ENCODE measurements around the gene MMP12.

DNA sequence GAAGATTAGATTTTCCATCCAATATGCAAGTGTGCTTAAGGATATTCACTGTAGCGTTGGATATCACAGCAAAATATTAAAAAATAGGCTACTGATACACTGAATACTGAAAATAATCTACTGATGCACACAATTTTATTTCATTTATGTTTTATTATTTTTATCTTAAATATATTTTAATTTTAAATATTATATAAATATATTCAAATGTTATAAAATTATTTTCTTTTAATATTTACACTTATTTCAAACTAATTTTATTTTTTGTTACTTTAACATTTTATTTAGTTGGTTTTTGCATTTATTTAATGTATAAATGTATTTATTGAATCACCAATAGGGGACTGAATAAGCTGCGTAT lies 43.7 kb downstream of the MMP12 start:
- TF ChIP-seq, protein P1, sequence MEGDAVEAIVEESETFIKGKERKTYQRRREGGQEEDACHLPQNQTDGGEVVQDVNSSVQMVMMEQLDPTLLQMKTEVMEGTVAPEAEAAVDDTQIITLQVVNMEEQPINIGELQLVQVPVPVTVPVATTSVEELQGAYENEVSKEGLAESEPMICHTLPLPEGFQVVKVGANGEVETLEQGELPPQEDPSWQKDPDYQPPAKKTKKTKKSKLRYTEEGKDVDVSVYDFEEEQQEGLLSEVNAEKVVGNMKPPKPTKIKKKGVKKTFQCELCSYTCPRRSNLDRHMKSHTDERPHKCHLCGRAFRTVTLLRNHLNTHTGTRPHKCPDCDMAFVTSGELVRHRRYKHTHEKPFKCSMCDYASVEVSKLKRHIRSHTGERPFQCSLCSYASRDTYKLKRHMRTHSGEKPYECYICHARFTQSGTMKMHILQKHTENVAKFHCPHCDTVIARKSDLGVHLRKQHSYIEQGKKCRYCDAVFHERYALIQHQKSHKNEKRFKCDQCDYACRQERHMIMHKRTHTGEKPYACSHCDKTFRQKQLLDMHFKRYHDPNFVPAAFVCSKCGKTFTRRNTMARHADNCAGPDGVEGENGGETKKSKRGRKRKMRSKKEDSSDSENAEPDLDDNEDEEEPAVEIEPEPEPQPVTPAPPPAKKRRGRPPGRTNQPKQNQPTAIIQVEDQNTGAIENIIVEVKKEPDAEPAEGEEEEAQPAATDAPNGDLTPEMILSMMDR (IDR thresholded peaks at IDR 0.05), result no peak
- TF ChIP-seq POLR2A (IDR thresholded peaks at IDR 0.05), result no peak

Data from breast epithelium (tissue), 3 donors.